SU-DHL-6 (cell line): ENCODE results near the gene KNDC1.

Experiments used
- H2AFZ ChIP-seq: fragments of 200-600 bp; sonication (generic); 2 replicates; pipeline ENCODE4 v1.6.1; 2014; ENCODE audit warnings: low read depth, mild to moderate bottlenecking, moderate library complexity, mixed read lengths, antibody characterized with exemption, low read length; ENCODE audit not compliant: severe bottlenecking
- H3F3A ChIP-seq: fragments of 200-600 bp; shearing (Covaris generic); 2 replicates; pipeline ENCODE4 v1.6.0; 2016; ENCODE audit warnings: antibody characterized with exemption, mild to moderate bottlenecking; ENCODE audit not compliant: insufficient read depth
- H3K27ac ChIP-seq: fragments of 200-600 bp; sonication (generic); 2 replicates; pipeline ENCODE4 v1.5.1; 2016; ENCODE audit warnings: low read depth, mild to moderate bottlenecking, low read length, moderate library complexity, mixed read lengths
- H3K27me3 ChIP-seq: fragments of 200-600 bp; sonication (generic), shearing (Covaris generic); 2 replicates; pipeline ENCODE4 v1.6.0; 2014; ENCODE audit warnings: mild to moderate bottlenecking, low read length
- H3K36me3 ChIP-seq: fragments of 200-600 bp; sonication (generic); 2 replicates; pipeline ENCODE4 v1.6.1; 2014; ENCODE audit warnings: mild to moderate bottlenecking, low read length, mixed read lengths
- H3K4me2 ChIP-seq: fragments of 300-600, 200-600 bp; shearing (Covaris generic), sonication (generic); 2 replicates; pipeline ENCODE4 v1.6.0; 2014; ENCODE audit warnings: low read length, low read depth, mild to moderate bottlenecking; ENCODE audit not compliant: poor library complexity, severe bottlenecking
- H3K4me3 ChIP-seq: fragments of 200-600 bp; sonication (generic); 2 replicates; pipeline ENCODE4 v1.5.1; 2014; ENCODE audit warnings: antibody characterized with exemption, low read length, mild to moderate bottlenecking, mixed read lengths; ENCODE audit not compliant: insufficient read depth, poor library complexity, severe bottlenecking
- H3K79me2 ChIP-seq: fragments of 200-600 bp; sonication (generic); 2 replicates; pipeline ENCODE4 v1.6.1; 2014; ENCODE audit warnings: mild to moderate bottlenecking, low read length, moderate library complexity; ENCODE audit not compliant: insufficient read depth
- H3K9ac ChIP-seq: fragments of 200-600 bp; sonication (generic); 2 replicates; pipeline ENCODE4 v1.7.0; 2014; ENCODE audit warnings: mild to moderate bottlenecking, low read length
- H3K9me2 ChIP-seq: fragments of 200-600 bp; sonication (generic); replicated peaks from 2 replicates; pipeline ENCODE4 v1.6.1; 2014; ENCODE audit warnings: low read length; ENCODE audit not compliant: insufficient read depth
- H3K9me3 ChIP-seq: fragments of 200-600 bp; sonication (generic); 2 replicates; pipeline ENCODE4 v1.6.1; 2014; ENCODE audit warnings: low read length, mixed read lengths; ENCODE audit not compliant: insufficient read depth
- H4K20me1 ChIP-seq: fragments of 200-600 bp; sonication (generic); 2 replicates; pipeline ENCODE4 v1.6.1; 2014; ENCODE audit warnings: low read depth, mild to moderate bottlenecking, antibody characterized with exemption, low read length, moderate library complexity, mixed read lengths
- EZH2phosphoT487 ChIP-seq: fragments of 200-600 bp; sonication (generic), shearing (Covaris generic); conservative IDR thresholded peaks from 2 replicates; pipeline ENCODE4 v1.6.1; 2018; ENCODE audit warnings: mild to moderate bottlenecking, antibody characterized with exemption, low read length, moderate library complexity, mixed read lengths
- TF ChIP-seq, protein P1 (sequence below): fragments of 200-600 bp; sonication (generic); IDR thresholded peaks from one replicate; pipeline ENCODE4 v1.5.1; 2017; ENCODE audit warnings: antibody characterized with exemption, mild to moderate bottlenecking, low read length, moderate library complexity; ENCODE audit not compliant: insufficient read depth, poor library complexity, severe bottlenecking

KNDC1 gene

DNA sequence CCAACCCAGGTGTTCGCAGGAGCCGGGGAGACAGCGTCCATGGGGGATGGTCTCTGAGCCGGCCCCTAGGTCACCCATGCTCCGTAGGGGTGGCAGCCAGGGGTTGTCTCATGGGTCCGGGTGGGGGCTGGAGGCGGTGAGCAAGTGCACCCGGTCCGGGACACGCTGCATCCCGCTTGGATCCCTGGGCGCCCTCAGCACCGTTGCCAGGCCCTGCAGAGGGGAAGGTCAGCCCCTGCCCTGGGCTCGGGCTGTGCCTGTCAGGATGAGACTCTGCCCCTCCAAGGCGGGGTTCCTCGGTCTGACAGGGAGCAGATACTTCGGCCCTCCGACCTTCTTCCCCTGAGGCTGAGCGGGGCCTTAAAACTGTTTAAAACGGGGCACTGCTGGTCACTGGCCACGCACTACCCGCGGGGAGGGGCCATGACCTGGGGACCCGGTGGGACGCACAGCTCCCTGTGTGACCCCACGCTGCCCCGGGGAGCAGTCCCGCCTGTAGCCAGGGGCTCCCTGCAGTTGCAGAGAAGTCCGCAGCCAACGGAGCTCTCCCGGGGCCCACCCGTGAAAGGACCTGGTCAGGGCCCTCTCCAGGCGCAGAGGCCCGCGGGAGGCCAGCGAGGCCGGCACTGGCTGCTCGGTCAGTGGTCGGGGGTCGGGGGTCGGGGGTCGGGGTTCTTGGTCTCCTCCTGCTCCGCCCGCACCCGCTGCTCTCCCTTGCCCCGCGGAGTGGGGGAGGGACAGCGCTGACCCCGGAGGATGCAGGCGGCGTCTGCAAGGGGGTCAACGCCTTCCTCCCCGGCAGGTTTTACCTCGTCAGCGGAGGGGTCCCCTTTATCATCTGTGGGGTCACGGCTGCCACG, 33.4 kb upstream of the KNDC1 start:
- Histone ChIP-seq H3K36me3 (no peaks in the 10 kb centered on the region), H3K79me2 (no peaks in the 10 kb centered on the region), H3K27me3 (no peaks in the 10 kb centered on the region), H2AFZ (no peak overlapping the region), H3K9me3 (no peaks in the 10 kb centered on the region), H3K4me3 (no peak overlapping the region), H3K9me2 (no peaks in the 10 kb centered on the region), H3K9ac (no peak overlapping the region), H4K20me1 (no peaks in the 10 kb centered on the region), H3K27ac (no peak overlapping the region), H3K4me2 (no peak overlapping the region), H3F3A (no peaks in the 10 kb centered on the region)
- no peak for TF ChIP-seq EZH2phosphoT487
- TF ChIP-seq, protein P1, sequence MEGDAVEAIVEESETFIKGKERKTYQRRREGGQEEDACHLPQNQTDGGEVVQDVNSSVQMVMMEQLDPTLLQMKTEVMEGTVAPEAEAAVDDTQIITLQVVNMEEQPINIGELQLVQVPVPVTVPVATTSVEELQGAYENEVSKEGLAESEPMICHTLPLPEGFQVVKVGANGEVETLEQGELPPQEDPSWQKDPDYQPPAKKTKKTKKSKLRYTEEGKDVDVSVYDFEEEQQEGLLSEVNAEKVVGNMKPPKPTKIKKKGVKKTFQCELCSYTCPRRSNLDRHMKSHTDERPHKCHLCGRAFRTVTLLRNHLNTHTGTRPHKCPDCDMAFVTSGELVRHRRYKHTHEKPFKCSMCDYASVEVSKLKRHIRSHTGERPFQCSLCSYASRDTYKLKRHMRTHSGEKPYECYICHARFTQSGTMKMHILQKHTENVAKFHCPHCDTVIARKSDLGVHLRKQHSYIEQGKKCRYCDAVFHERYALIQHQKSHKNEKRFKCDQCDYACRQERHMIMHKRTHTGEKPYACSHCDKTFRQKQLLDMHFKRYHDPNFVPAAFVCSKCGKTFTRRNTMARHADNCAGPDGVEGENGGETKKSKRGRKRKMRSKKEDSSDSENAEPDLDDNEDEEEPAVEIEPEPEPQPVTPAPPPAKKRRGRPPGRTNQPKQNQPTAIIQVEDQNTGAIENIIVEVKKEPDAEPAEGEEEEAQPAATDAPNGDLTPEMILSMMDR, result no peak

DNA sequence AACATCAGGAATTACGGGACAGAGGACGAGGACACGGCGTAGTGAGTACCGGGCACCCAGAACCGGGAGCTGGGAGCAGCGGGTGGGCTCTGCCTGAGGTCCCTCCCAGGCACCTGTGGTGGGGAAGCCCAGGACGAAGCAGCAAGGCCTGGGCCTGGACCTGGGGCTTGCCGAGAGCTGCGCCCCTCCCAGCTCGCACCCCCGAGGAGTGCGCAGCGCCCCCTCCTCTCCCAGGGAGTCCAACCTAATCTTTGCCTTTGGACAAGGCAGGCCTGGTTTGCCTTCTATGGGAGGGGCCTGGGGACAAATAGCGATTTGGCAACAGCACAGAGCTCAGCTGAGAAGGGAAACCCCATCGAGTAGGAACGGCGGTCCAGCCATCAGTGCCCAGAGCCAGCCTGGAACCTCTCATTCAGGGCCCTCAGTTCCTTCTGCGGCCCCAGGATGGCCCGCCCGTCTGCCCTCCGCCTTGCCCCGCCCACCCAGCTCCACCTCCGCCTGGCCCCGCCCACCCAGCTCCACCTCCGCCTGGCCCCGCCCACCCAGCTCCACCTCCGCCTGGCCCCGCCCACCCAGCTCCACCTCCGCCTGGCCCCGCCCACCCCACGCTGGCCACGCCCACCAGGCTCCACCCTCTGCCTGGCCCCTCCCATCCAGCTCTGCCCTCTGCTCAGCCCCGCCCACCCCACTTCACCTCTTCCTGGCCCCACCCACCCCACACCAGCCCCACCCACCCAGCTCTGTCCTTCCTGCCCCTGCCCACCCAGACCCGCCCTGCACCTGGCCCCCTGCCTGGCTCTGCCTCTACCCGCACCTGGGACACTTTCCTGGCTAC, 32.5 kb upstream of the KNDC1 start:
- H3K36me3 ChIP-seq, result no peaks in the 10 kb centered on the region
- H4K20me1 ChIP-seq, result no peaks in the 10 kb centered on the region
- no peaks in the 10 kb centered on the region for H3K9me2 ChIP-seq
- no peak overlapping the region for H3K9ac ChIP-seq
- H3K79me2 ChIP-seq, result no peaks in the 10 kb centered on the region
- no peaks in the 10 kb centered on the region for H3K9me3 ChIP-seq
- H2AFZ ChIP-seq, result no peak overlapping the region
- no peak overlapping the region for H3K4me3 ChIP-seq
- H3F3A ChIP-seq, result no peaks in the 10 kb centered on the region
- no peak overlapping the region for H3K4me2 ChIP-seq
- TF ChIP-seq EZH2phosphoT487, result no peak
- TF ChIP-seq, protein P1, result no peak
- H3K27me3 ChIP-seq, result no peaks in the 10 kb centered on the region
- no peak overlapping the region for H3K27ac ChIP-seq

DNA sequence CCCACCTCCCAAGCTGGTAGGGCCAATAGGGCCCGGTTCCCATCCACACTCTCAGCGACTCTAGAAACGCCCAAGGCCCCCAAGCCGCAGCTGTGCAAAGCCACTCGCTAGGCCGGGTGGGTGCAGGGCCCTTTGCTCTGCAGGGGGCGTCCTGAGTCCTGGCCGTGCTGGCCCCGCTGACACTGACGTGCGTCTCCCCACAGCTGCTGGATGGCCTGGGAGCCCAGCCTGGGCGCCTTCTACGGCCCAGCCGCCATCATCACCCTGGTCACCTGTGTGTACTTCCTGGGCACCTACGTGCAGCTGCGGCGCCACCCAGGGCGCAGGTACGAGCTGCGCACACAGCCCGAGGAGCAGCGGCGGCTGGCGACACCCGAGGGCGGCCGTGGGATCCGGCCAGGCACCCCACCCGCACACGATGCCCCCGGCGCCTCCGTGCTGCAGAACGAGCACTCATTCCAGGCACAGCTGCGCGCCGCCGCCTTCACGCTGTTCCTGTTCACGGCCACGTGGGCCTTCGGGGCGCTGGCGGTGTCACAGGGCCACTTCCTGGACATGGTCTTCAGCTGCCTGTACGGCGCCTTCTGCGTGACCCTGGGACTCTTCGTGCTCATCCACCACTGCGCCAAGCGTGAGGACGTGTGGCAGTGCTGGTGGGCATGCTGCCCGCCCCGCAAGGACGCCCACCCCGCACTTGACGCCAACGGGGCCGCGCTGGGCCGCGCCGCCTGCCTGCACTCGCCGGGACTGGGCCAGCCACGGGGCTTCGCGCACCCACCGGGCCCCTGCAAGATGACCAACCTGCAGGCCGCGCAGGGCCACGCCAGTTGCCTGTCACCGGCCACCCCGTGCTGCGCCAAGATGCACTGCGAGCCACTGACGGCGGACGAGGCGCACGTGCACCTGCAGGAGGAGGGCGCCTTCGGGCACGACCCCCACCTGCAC, 31.6 kb upstream of the KNDC1 start:
- H3K79me2 ChIP-seq, result no peaks in the 10 kb centered on the region
- H3K9me2 ChIP-seq, result no peaks in the 10 kb centered on the region
- no peaks in the 10 kb centered on the region for H3K27me3 ChIP-seq
- no peak overlapping the region for H2AFZ ChIP-seq
- no peak overlapping the region for H3K4me3 ChIP-seq
- no peak overlapping the region for H3K9ac ChIP-seq
- H3K36me3 ChIP-seq, result no peaks in the 10 kb centered on the region
- no peak overlapping the region for H3K27ac ChIP-seq
- no peak overlapping the region for H3K4me2 ChIP-seq
- no peaks in the 10 kb centered on the region for H3F3A ChIP-seq
- TF ChIP-seq, protein P1, result no peak
- no peak for TF ChIP-seq EZH2phosphoT487
- no peaks in the 10 kb centered on the region for H3K9me3 ChIP-seq
- H4K20me1 ChIP-seq, result no peaks in the 10 kb centered on the region
